Stomach (tissue), 9 donors: Measurements from ENCODE around the gene TADA2B. TPM values are rescaled to one million over a fixed set of nuclear protein-coding genes. Genes with fewer than 3 reads are reported as not detected.

Source experiments
- DNase-seq, 2 donors: peaks; one replicate each; pipeline versions ENCODE4 v3.0.0 to v3.0.0-alpha.2; 2013 to 2019
- H3K27ac ChIP-seq, 5 donors: fragments of 200-600 bp in 4 of 5; sonication (generic) in 4 of 5; one replicate each; pipeline ENCODE4 v1.5.1; 2013 to 2019; ENCODE audit warnings: mild to moderate bottlenecking in 1 of 5, moderate library complexity in 1 of 5
- H3K27me3 ChIP-seq, 3 donors: fragments of 200-600 bp; sonication (generic); one replicate each; pipeline ENCODE4 v1.5.1; 2017 to 2019; ENCODE audit warnings: mixed run types in 1 of 3
- H3K36me3 ChIP-seq, 4 donors: fragments of 200-600 bp; sonication (generic); 1 replicate in 3 of 4; 2 replicates in 1 of 4; pipeline ENCODE4 v1.5.1; 2016 to 2019
- H3K4me1 ChIP-seq, 4 donors: fragments of 200-600 bp; sonication (generic); one replicate each; pipeline ENCODE4 v1.5.1; 2016 to 2019
- H3K4me3 ChIP-seq, 4 donors: fragments of 200-600 bp; sonication (generic) in 3 of 4; one replicate each; pipeline ENCODE4 v1.5.1; 2016 to 2019; ENCODE audit warnings: mild to moderate bottlenecking in 1 of 4
- H3K9me3 ChIP-seq, 4 donors: fragments of 200-600 bp; sonication (generic); one replicate each; pipeline ENCODE4 v1.5.1; 2016 to 2019
- CTCF ChIP-seq, 7 experiments: fragments of 450-650 bp in 4 of 7; fragments of 200-600 bp in 3 of 7; sonication (generic) in 3 of 7; IDR thresholded peaks; one replicate each; pipeline ENCODE4 v1.5.1; 2016 to 2019; ENCODE audit warnings: antibody characterized with exemption in 7 of 7, control low read depth in 2 of 7, mild to moderate bottlenecking in 1 of 7
- EP300 ChIP-seq: sonication (generic); formaldehyde crosslinking; IDR thresholded peaks from one replicate; pipeline ENCODE4 v1.6.1; 2017; ENCODE audit warnings: antibody characterized with exemption
- POLR2A ChIP-seq, 4 donors: fragments of 450-650 bp; IDR thresholded peaks; one replicate each; pipeline ENCODE4 v1.6.1; 2016; ENCODE audit warnings: antibody characterized with exemption in 4 of 4, control low read depth in 2 of 4, mild to moderate bottlenecking in 1 of 4, moderate library complexity in 1 of 4
- POLR2AphosphoS5 ChIP-seq, 3 donors: sonication (generic); formaldehyde crosslinking; IDR thresholded peaks; one replicate each; pipeline ENCODE4 v1.6.1; 2016; ENCODE audit warnings: antibody characterized with exemption in 3 of 3
- WGBS, 5 donors: extraction: QIAGEN DNeasy Blood & Tissue Kit in 3 of 5; methylation state at CpG; one replicate each; pipeline versions ENCODE4 v1.1.5 to v1.1.7; 2013 to 2018; 5-methylcytosine and 5-hydroxymethylcytosine counted together
- intact Hi-C: fragments of 100-400 bp; cut with DNase I; formaldehyde crosslinking; loops from one replicate; pipeline ENCODE4 v1.15.1; 2023; ENCODE audit warnings: low total_unique reads
- polyA plus RNA-seq, 3 donors: library from polyadenylated mRNA; stranded (reverse); fragments of 200-250 nt; gene quantifications; one replicate each; pipeline ENCODE4 v1.2.3, GENCODE V29; 2013
- total RNA-seq, 5 donors: library from RNA; depleted of rRNA; stranded (reverse); fragments of >200 nt; gene quantifications; one replicate each; pipeline versions ENCODE4 v1.1.0 to v1.2.3, GENCODE V29; 2014 to 2016
- donor health status: healthy with polysubstance abuse.
- donor health status: Bipolar disorder and iron deficiency.
- donor health status: healthy.

The TADA2B gene
- total and polyA plus RNA-seq, 8 donors: 1.2 to 73.7 (median 16.1) TPM

- H3K36me3 ChIP-seq: no peaks in the 10 kb centered on the region
- peaks cover 8 to 17% (median 13%) of the 10 kb centered on the region in 4 donors for H3K4me1 ChIP-seq
- no peak for DNase-seq
- intact Hi-C loops: no loop called here
- WGBS, 5 donors: 59 to 74% (median 65%) methylated on average over 3 of the region's 3 CpGs
- no peaks in the 10 kb centered on the region for H3K9me3 ChIP-seq
- H3K27me3 ChIP-seq: no peaks in the 10 kb centered on the region
- H3K27ac ChIP-seq: no peak overlapping the region
- TF ChIP-seq POLR2AphosphoS5 (IDR thresholded peaks at IDR 0.05): no peak
- TF ChIP-seq CTCF (IDR thresholded peaks at IDR 0.05): no peak
- TF ChIP-seq POLR2A (IDR thresholded peaks at IDR 0.05): no peak
- TF ChIP-seq EP300: no peak
- no peak overlapping the region for H3K4me3 ChIP-seq
These were observed 48.9 kb downstream of the TADA2B start for GRCh38 chr4:7092026-7092425.

GRCh38 chr4:7094916-7095315 is 51.7 kb downstream of the TADA2B start:
- H3K4me3 ChIP-seq: no peak overlapping the region
- 80 to 90% (median 83%) methylated on average over 10 of the region's 10 CpGs for WGBS, 5 donors
- H3K27me3 ChIP-seq: no peaks in the 10 kb centered on the region
- DNase-seq: no peak
- H3K36me3 ChIP-seq: no peaks in the 10 kb centered on the region
- intact Hi-C loops: no loop called here
- no peaks in the 10 kb centered on the region for H3K9me3 ChIP-seq
- TF ChIP-seq EP300 (no peak), POLR2AphosphoS5 (IDR thresholded peaks at IDR 0.05) (no peak), POLR2A (IDR thresholded peaks at IDR 0.05) (no peak), CTCF (IDR thresholded peaks at IDR 0.05) (no peak)
- H3K4me1 ChIP-seq: peaks cover 1 to 3% (median 2%) of the 10 kb centered on the region in 4 donors
- no peak overlapping the region for H3K27ac ChIP-seq

GRCh38 chr4:7095611-7096155 is 52.5 kb downstream of the TADA2B start:
- no peak for TF ChIP-seq CTCF (IDR thresholded peaks at IDR 0.05)
- no peak for TF ChIP-seq POLR2A (IDR thresholded peaks at IDR 0.05)
- no peak for TF ChIP-seq EP300
- TF ChIP-seq POLR2AphosphoS5 (IDR thresholded peaks at IDR 0.05): no peak
- intact Hi-C loops: no loop called here
- Histone ChIP-seq H3K36me3 (no peaks in the 10 kb centered on the region), H3K9me3 (no peaks in the 10 kb centered on the region), H3K27me3 (no peaks in the 10 kb centered on the region), H3K4me1 (no peaks in the 10 kb centered on the region), H3K4me3 (no peak overlapping the region), H3K27ac (no peak overlapping the region)
- WGBS, 5 donors: 80 to 90% (median 88%) methylated on average over 11 to 16 of the region's 16 CpGs
- no peak for DNase-seq

- H3K9me3 ChIP-seq: no peaks in the 10 kb centered on the region
- no peaks in the 10 kb centered on the region for H3K27me3 ChIP-seq
- H3K4me3 ChIP-seq: no peak overlapping the region
- H3K27ac ChIP-seq: no peak overlapping the region
- intact Hi-C loops: no loop called here
- H3K4me1 ChIP-seq: peaks cover 0 to 2% (median under 1%) of the 10 kb centered on the region in 4 donors
- 85 to 96% (median 87%) methylated on average over 7 of the region's 7 CpGs for WGBS, 5 donors
- no peak for TF ChIP-seq CTCF (IDR thresholded peaks at IDR 0.05)
- TF ChIP-seq POLR2A (IDR thresholded peaks at IDR 0.05): no peak
- TF ChIP-seq POLR2AphosphoS5 (IDR thresholded peaks at IDR 0.05): no peak
- no peak for TF ChIP-seq EP300
- no peaks in the 10 kb centered on the region for H3K36me3 ChIP-seq
- no peak for DNase-seq
These were observed 53.1 kb downstream of the TADA2B start for GRCh38 chr4:7096236-7096635.
